ENCODE measurements around the gene GPR65.

DNA sequence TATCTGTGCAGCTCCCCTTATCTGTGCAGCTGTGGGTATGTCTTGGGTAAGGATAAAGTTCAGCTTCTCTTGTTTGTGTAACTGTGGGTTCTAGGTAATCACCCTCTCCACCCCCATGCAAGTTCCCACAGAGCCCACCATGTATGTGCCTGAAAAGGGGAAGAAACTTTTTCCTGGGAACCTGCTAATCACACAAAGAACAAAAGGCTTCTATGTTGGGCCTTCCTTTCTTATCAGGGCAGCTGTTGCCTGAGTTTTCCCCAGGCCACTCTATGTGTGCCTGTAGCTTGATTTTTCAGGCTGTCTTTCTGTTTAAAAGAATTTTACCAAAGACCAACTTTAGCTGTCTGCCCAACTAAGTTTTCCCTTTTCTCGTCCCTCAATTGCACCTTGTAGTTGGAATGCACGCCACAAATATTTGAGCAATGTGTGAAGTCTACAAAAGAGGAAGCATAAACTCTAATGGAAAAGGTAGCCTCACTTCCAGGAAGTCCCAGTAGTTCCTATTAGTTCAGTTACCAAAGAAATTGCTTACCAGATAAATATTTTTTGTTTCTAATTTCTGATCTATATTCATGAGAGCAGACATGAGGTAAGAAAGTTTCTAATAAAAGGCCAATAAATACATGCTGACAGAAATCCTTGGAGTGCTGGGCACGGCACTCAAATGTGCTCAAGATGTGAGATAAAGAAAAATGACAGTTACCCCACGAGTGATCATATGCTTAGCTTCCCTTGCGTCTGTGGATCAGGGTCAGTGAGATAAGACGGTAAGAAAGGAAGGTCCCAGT lies 9.2 kb upstream of the GPR65 start:
- TF ChIP-seq POLR2AphosphoS5 (IDR thresholded peaks at IDR 0.05) (no peak), POLR2A (IDR thresholded peaks at IDR 0.05) (no peak)
- TF ChIP-seq, protein P1, sequence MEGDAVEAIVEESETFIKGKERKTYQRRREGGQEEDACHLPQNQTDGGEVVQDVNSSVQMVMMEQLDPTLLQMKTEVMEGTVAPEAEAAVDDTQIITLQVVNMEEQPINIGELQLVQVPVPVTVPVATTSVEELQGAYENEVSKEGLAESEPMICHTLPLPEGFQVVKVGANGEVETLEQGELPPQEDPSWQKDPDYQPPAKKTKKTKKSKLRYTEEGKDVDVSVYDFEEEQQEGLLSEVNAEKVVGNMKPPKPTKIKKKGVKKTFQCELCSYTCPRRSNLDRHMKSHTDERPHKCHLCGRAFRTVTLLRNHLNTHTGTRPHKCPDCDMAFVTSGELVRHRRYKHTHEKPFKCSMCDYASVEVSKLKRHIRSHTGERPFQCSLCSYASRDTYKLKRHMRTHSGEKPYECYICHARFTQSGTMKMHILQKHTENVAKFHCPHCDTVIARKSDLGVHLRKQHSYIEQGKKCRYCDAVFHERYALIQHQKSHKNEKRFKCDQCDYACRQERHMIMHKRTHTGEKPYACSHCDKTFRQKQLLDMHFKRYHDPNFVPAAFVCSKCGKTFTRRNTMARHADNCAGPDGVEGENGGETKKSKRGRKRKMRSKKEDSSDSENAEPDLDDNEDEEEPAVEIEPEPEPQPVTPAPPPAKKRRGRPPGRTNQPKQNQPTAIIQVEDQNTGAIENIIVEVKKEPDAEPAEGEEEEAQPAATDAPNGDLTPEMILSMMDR (IDR thresholded peaks at IDR 0.05): no peak

Data from suprapubic skin (tissue), 4 donors.